GM13976 (cell line): ENCODE results near the gene HS3ST3A1.

ENCODE experiments used
- DNase-seq: peaks from one replicate; pipeline ENCODE4 v3.0.0; 2012; ENCODE audit warnings: low spot score
- CTCF ChIP-seq: IDR thresholded peaks from 2 replicates; pipeline ENCODE4 v1.5.1; 2012; ENCODE audit warnings: borderline replicate concordance, mild to moderate bottlenecking; ENCODE audit not compliant: insufficient read depth; ENCODE audit errors: extremely low read depth, missing control alignments, control extremely low read depth
- in situ Hi-C: fragments of 300-500 bp; cut with MboI; formaldehyde crosslinking; loops from one replicate; pipeline ENCODE4 v1.12.0; 2022; ENCODE audit warnings: low sequenced_read_pairs, mixed read lengths, inconsistent platforms; ENCODE audit not compliant: unreplicated experiment

Gene HS3ST3A1

GRCh38 chr17:13580790-13581189 is 20.9 kb downstream of the HS3ST3A1 start:
- in situ Hi-C loops = no loop called here
- no peak for DNase-seq
- TF ChIP-seq CTCF = no peak

- in situ Hi-C loops = no loop called here
- DNase-seq = no peak
- TF ChIP-seq CTCF = no peak
These were observed 24.8 kb downstream of the HS3ST3A1 start for GRCh38 chr17:13576661-13577526.

- in situ Hi-C loops = no loop called here
- TF ChIP-seq CTCF = no peak
- no peak for DNase-seq
These were observed 25.8 kb downstream of the HS3ST3A1 start for GRCh38 chr17:13575922-13576419.

- no peak for DNase-seq
- no peak for TF ChIP-seq CTCF
- in situ Hi-C loops = no loop called here
These were observed 26.3 kb downstream of the HS3ST3A1 start for GRCh38 chr17:13575466-13575865.

- in situ Hi-C loops = no loop called here
- TF ChIP-seq CTCF = no peak
- no peak for DNase-seq
These were observed 29.1 kb downstream of the HS3ST3A1 start for GRCh38 chr17:13572581-13572980.

- no peak for DNase-seq
- no peak for TF ChIP-seq CTCF
- in situ Hi-C loops = no loop called here
These were observed 32.2 kb downstream of the HS3ST3A1 start for GRCh38 chr17:13569398-13570123.
